H9 (cell line): ENCODE data around the gene SRL. TPM values are rescaled to one million over a fixed set of nuclear protein-coding genes. Genes with fewer than 3 reads are reported as not detected.

Experiments
- DNase-seq: peaks from one replicate; pipeline ENCODE4 v3.0.0-alpha.2; 2017
- H2AFZ ChIP-seq: one replicate; pipeline ENCODE4 v1.6.1; 2013; ENCODE audit warnings: mild to moderate bottlenecking, low read length, control low read depth, moderate library complexity
- H2AK5ac ChIP-seq: 2 replicates; pipeline ENCODE4 v1.6.1; 2013; ENCODE audit warnings: low read length, control low read depth, mixed read lengths; ENCODE audit not compliant: insufficient read length
- H2BK120ac ChIP-seq: one replicate; pipeline ENCODE4 v1.6.1; 2013; ENCODE audit warnings: low read depth, mild to moderate bottlenecking, low read length, control low read depth, inconsistent platforms; ENCODE audit not compliant: poor library complexity, severe bottlenecking
- H2BK12ac ChIP-seq: 2 replicates; pipeline ENCODE4 v1.6.1; 2013; ENCODE audit warnings: low read length, control low read depth, mixed read lengths, low read depth; ENCODE audit not compliant: insufficient read length
- H2BK15ac ChIP-seq: 2 replicates; pipeline ENCODE4 v1.6.1; 2013; ENCODE audit warnings: low read depth, low read length, control low read depth
- H2BK20ac ChIP-seq: one replicate; pipeline ENCODE4 v1.6.1; 2013; ENCODE audit warnings: low read depth, mild to moderate bottlenecking, low read length, control low read depth, inconsistent platforms; ENCODE audit not compliant: poor library complexity, severe bottlenecking
- H2BK5ac ChIP-seq: 2 replicates; pipeline ENCODE4 v1.6.1; 2013; ENCODE audit warnings: low read length, control low read depth, mixed read lengths; ENCODE audit not compliant: insufficient read length
- H3K14ac ChIP-seq: 2 replicates; pipeline ENCODE4 v1.6.1; 2013; ENCODE audit warnings: low read length, control low read depth; ENCODE audit not compliant: insufficient read depth
- H3K18ac ChIP-seq: 2 replicates; pipeline ENCODE4 v1.6.1; 2013; ENCODE audit warnings: low read depth, mild to moderate bottlenecking, mixed read lengths, low read length, control low read depth; ENCODE audit not compliant: insufficient read length
- H3K23ac ChIP-seq: 2 replicates; pipeline ENCODE4 v1.6.1; 2013; ENCODE audit warnings: low read length, control low read depth, mixed read lengths, low read depth; ENCODE audit not compliant: insufficient read length
- H3K23me2 ChIP-seq: 2 replicates; pipeline ENCODE4 v1.6.1; 2013; ENCODE audit warnings: low read depth, mild to moderate bottlenecking, mixed read lengths, low read length, control low read depth; ENCODE audit not compliant: insufficient read length, poor library complexity, severe bottlenecking
- H3K27ac ChIP-seq: 2 replicates; pipeline ENCODE4 v1.5.1; 2013; ENCODE audit warnings: low read length, control low read depth, mixed read lengths, low read depth; ENCODE audit not compliant: insufficient read length
- H3K27me3 ChIP-seq: 2 replicates; pipeline ENCODE4 v1.6.1; 2013; ENCODE audit warnings: low read length, control low read depth, inconsistent platforms; ENCODE audit not compliant: insufficient read depth
- H3K4ac ChIP-seq: 2 replicates; pipeline ENCODE4 v1.6.1; 2013; ENCODE audit warnings: low read depth, mild to moderate bottlenecking, control low read depth, inconsistent platforms, low read length, moderate library complexity
- H3K4me1 ChIP-seq: 2 replicates; pipeline ENCODE4 v1.6.1; 2013; ENCODE audit warnings: low read length, control low read depth, inconsistent platforms; ENCODE audit not compliant: insufficient read depth
- H3K4me2 ChIP-seq: 2 replicates; pipeline ENCODE4 v1.6.1; 2013; ENCODE audit warnings: low read length, control low read depth, mixed read lengths; ENCODE audit not compliant: insufficient read length, insufficient read depth
- H3K56ac ChIP-seq: 2 replicates; pipeline ENCODE4 v1.6.1; 2013; ENCODE audit warnings: low read depth, mild to moderate bottlenecking, mixed read lengths, low read length, control low read depth; ENCODE audit not compliant: insufficient read length
- H3K79me1 ChIP-seq: 2 replicates; pipeline ENCODE4 v1.6.1; 2013; ENCODE audit warnings: low read depth, mild to moderate bottlenecking, moderate library complexity, low read length, control low read depth, inconsistent platforms; ENCODE audit not compliant: insufficient read depth, poor library complexity, severe bottlenecking
- H3K79me2 ChIP-seq: 2 replicates; pipeline ENCODE4 v1.6.1; 2013; ENCODE audit warnings: low read length, control low read depth, inconsistent platforms; ENCODE audit not compliant: insufficient read depth
- H3K9ac ChIP-seq: 2 replicates; pipeline ENCODE4 v1.6.1; 2013; ENCODE audit warnings: low read length, control low read depth, mixed read lengths; ENCODE audit not compliant: insufficient read length; ENCODE audit errors: extremely low read depth
- H3K9me3 ChIP-seq: one replicate; pipeline ENCODE4 v1.6.1; 2013; ENCODE audit warnings: low read depth, low read length, inconsistent platforms; ENCODE audit not compliant: control insufficient read depth
- H3T11ph ChIP-seq: one replicate; pipeline ENCODE4 v1.6.1; 2013; ENCODE audit warnings: mild to moderate bottlenecking, low read length, control low read depth, inconsistent platforms
- H4K20me1 ChIP-seq: one replicate; pipeline ENCODE4 v1.6.1; 2013; ENCODE audit not compliant: control insufficient read depth, insufficient read length, insufficient read depth
- H4K5ac ChIP-seq: 2 replicates; pipeline ENCODE4 v1.6.1; 2013; ENCODE audit warnings: low read depth, mild to moderate bottlenecking, mixed read lengths, low read length, control low read depth; ENCODE audit not compliant: insufficient read length
- H4K8ac ChIP-seq: replicated peaks from 2 replicates; pipeline ENCODE4 v1.6.1; 2013; ENCODE audit warnings: low read length, control low read depth, mixed read lengths, low read depth; ENCODE audit not compliant: insufficient read length
- H4K91ac ChIP-seq: 2 replicates; pipeline ENCODE4 v1.6.1; 2013; ENCODE audit warnings: low read depth, mild to moderate bottlenecking, moderate library complexity, mixed read lengths, low read length, control low read depth; ENCODE audit not compliant: insufficient read length
- H3K27ac Mint-ChIP-seq, 3 experiments: 2 replicates in 2 of 3; 3 replicates in 1 of 3; pipeline ENCODE4 v1.8.0; 2020 to 2021; ENCODE audit warnings: mixed read lengths in 3 of 3, mild to moderate bottlenecking in 1 of 3, moderate library complexity in 1 of 3
- H3K27me3 Mint-ChIP-seq: 2 replicates; pipeline ENCODE4 v1.8.0; 2021; ENCODE audit warnings: low read depth, mild to moderate bottlenecking, moderate library complexity, mixed read lengths
- H3K36me3 Mint-ChIP-seq, 3 experiments: 2 replicates in 2 of 3; 3 replicates in 1 of 3; pipeline ENCODE4 v1.8.0; 2020 to 2021; ENCODE audit warnings: low read depth in 3 of 3, mixed read lengths in 3 of 3; ENCODE audit not compliant: insufficient read depth in 1 of 3
- H3K4me1 Mint-ChIP-seq, 2 experiments: 2 replicates each; pipeline ENCODE4 v1.8.0; 2020; ENCODE audit warnings: mixed read lengths in 2 of 2
- H3K4me3 Mint-ChIP-seq, 2 experiments: 2 replicates in 1 of 2; 3 replicates in 1 of 2; pipeline ENCODE4 v1.8.0; 2020 to 2021; ENCODE audit warnings: mild to moderate bottlenecking in 2 of 2, mixed read lengths in 2 of 2, moderate library complexity in 1 of 2
- H3K9me3 Mint-ChIP-seq, 2 experiments: 2 replicates in 1 of 2; 3 replicates in 1 of 2; pipeline ENCODE4 v1.8.0; 2020; ENCODE audit warnings: mild to moderate bottlenecking in 2 of 2, mixed read lengths in 2 of 2, moderate library complexity in 1 of 2
- CTCF ChIP-seq: fragments of 200-600 bp; sonication (generic); conservative IDR thresholded peaks from 3 replicates; pipeline ENCODE4 v1.8.0; 2021; ENCODE audit warnings: antibody characterized with exemption, mild to moderate bottlenecking
- WGBS: extraction: QIAGEN DNeasy Blood & Tissue Kit; methylation state at CpG from one replicate; pipeline ENCODE4 v1.1.7; 2013; ENCODE audit warnings: missing lambda C conversion rate, low lambda C conversion rate, mixed read lengths; ENCODE audit not compliant: insufficient read length; ENCODE audit errors: extremely low coverage; 5-methylcytosine and 5-hydroxymethylcytosine counted together
- total RNA-seq: library from RNA; stranded (reverse); gene quantifications from 2 replicates; pipeline ENCODE4 v1.2.1, GENCODE V29; 2021

Gene SRL
- total RNA-seq, 1 experiment from 2014 or later = not detected

GRCh38 chr16:4290236-4290830 is 48.5 kb upstream of the SRL start:
- H4K91ac ChIP-seq = no peak overlapping the region
- H3K79me2 ChIP-seq = no peaks in the 10 kb centered on the region
- H3K27ac ChIP-seq = no peak overlapping the region
- no peak overlapping the region for H4K8ac ChIP-seq
- H2BK5ac ChIP-seq = no peak overlapping the region
- Mint-ChIP-seq H3K36me3 (no peaks in the 10 kb centered on the region; a peak in 1 of 7 replicates), H3K27me3 (peaks cover 3% of the 10 kb centered on the region; the same call in 1 of the 2 replicates), H3K27ac (peak overlapping the region; percentile 54 to 94 (median 86); a peak in 5 of 7 replicates), H3K9me3 (no peaks in the 10 kb centered on the region), H3K4me3 (no peak overlapping the region; a peak in 1 of 5 replicates), H3K4me1 (peaks cover 41 to 47% of the 10 kb centered on the region in 2 experiments)
- H2BK120ac ChIP-seq = no peak overlapping the region
- no peak overlapping the region for H3K9ac ChIP-seq
- no peak overlapping the region for H3K4ac ChIP-seq
- no peak overlapping the region for H4K5ac ChIP-seq
- peaks cover 5% of the 10 kb centered on the region; the same call in 1 of the 2 replicates for H3K4me1 ChIP-seq
- H3K4me2 ChIP-seq = no peak overlapping the region
- no peak overlapping the region for H2AFZ ChIP-seq
- no peak overlapping the region for H2BK12ac ChIP-seq
- no peaks in the 10 kb centered on the region for H4K20me1 ChIP-seq
- no peak overlapping the region for H2BK20ac ChIP-seq
- H3K56ac ChIP-seq = no peak overlapping the region
- no peak overlapping the region for H2BK15ac ChIP-seq
- WGBS = no CpG with 5 or more reads among the region's 8 CpGs
- no peak overlapping the region for H3T11ph ChIP-seq
- H3K27me3 ChIP-seq = no peaks in the 10 kb centered on the region
- H3K14ac ChIP-seq = peak overlapping the region; percentile 76
- DNase-seq = no peak
- H2AK5ac ChIP-seq = no peak overlapping the region
- no peaks in the 10 kb centered on the region for H3K9me3 ChIP-seq
- no peak overlapping the region for H3K23ac ChIP-seq
- H3K79me1 ChIP-seq = no peaks in the 10 kb centered on the region
- no peaks in the 10 kb centered on the region for H3K23me2 ChIP-seq
- peak overlapping the region; percentile 59 for H3K18ac ChIP-seq
- 0 out of 3 replicates have a peak, but pooled peaks have one; percentile 12 for TF ChIP-seq CTCF
